HL-60/S4 (cell line): ENCODE data around the gene GSTT2.

ENCODE experiments used
- in situ Hi-C: fragments of 300-500 bp; cut with MboI; formaldehyde crosslinking; loops from 2 replicates; pipeline ENCODE4 v1.14.3; 2022; ENCODE audit warnings: low sequenced_read_pairs

GSTT2 gene

GRCh38 chr22:24007253-24008021 is 27.5 kb downstream of the GSTT2 start:
- in situ Hi-C loops = loop anchor here (5.0 to 25.0 kb wide), 2 partner anchors 70 to 530 kb away; no protein-coding TSS in a partner anchor

- in situ Hi-C loops = loop anchor here (5.0 to 25.0 kb wide), 2 partner anchors 71 to 529 kb away; no protein-coding TSS in a partner anchor
These were observed 28.0 kb downstream of the GSTT2 start for GRCh38 chr22:24008022-24008283.

GRCh38 chr22:24008381-24009226 is 28.7 kb downstream of the GSTT2 start:
- in situ Hi-C loops = loop anchor here (5.0 to 25.0 kb wide), 2 partner anchors 71 to 529 kb away; no protein-coding TSS in a partner anchor

- in situ Hi-C loops = loop anchor here (5.0 to 25.0 kb wide), 2 partner anchors 72 to 528 kb away; no protein-coding TSS in a partner anchor
These were observed 29.5 kb downstream of the GSTT2 start for GRCh38 chr22:24009227-24010017.

GRCh38 chr22:24010018-24010391 is 30.1 kb downstream of the GSTT2 start:
- in situ Hi-C loops = loop anchor here (25.0 kb wide), 1 partner anchor 527 kb away; no protein-coding TSS in a partner anchor

GRCh38 chr22:24011735-24012068 is 31.8 kb downstream of the GSTT2 start:
- in situ Hi-C loops = loop anchor here (25.0 kb wide), 1 partner anchor 526 kb away; no protein-coding TSS in a partner anchor

GRCh38 chr22:24016156-24016555 is 36.2 kb downstream of the GSTT2 start:
- in situ Hi-C loops = loop anchor here (25.0 kb wide), 1 partner anchor 521 kb away; no protein-coding TSS in a partner anchor

- in situ Hi-C loops = loop anchor here (25.0 kb wide), 1 partner anchor 516 kb away; no protein-coding TSS in a partner anchor
These were observed 41.4 kb downstream of the GSTT2 start for GRCh38 chr22:24021304-24021703.

GRCh38 chr22:24023204-24023789 is 43.4 kb downstream of the GSTT2 start:
- in situ Hi-C loops = loop anchor here (25.0 kb wide), 1 partner anchor 514 kb away; no protein-coding TSS in a partner anchor

GRCh38 chr22:24024354-24024753 is 44.4 kb downstream of the GSTT2 start:
- in situ Hi-C loops = loop anchor here (25.0 kb wide), 1 partner anchor 513 kb away; no protein-coding TSS in a partner anchor

GRCh38 chr22:24025475-24025874 is 45.5 kb downstream of the GSTT2 start:
- in situ Hi-C loops = no loop called here

GRCh38 chr22:24026056-24026455 is 46.1 kb downstream of the GSTT2 start:
- in situ Hi-C loops = no loop called here

GRCh38 chr22:24026733-24027132 is 46.8 kb downstream of the GSTT2 start:
- in situ Hi-C loops = no loop called here

GRCh38 chr22:24027389-24027975 is 47.5 kb downstream of the GSTT2 start:
- in situ Hi-C loops = no loop called here

GRCh38 chr22:24027991-24028390 is 48.1 kb downstream of the GSTT2 start:
- in situ Hi-C loops = no loop called here

- in situ Hi-C loops = no loop called here
These were observed 48.6 kb downstream of the GSTT2 start for GRCh38 chr22:24028533-24028932.

- in situ Hi-C loops = no loop called here
These were observed 49.4 kb downstream of the GSTT2 start for GRCh38 chr22:24029304-24029703.

GRCh38 chr22:24030186-24030702 is 50.3 kb downstream of the GSTT2 start:
- in situ Hi-C loops = no loop called here
